IMR-90 (cell line): ENCODE data around the gene WBP1.

Experiments used
- CEBPB ChIP-seq: IDR thresholded peaks from 2 replicates; pipeline ENCODE4 v1.6.1; 2012; ENCODE audit warnings: low read depth, low read length, improper control_type of control experiment
- CHD1 ChIP-seq: IDR thresholded peaks from 2 replicates; pipeline ENCODE4 v1.6.1; 2012; ENCODE audit warnings: low read depth, low read length, improper control_type of control experiment
- MAZ ChIP-seq: IDR thresholded peaks from 2 replicates; pipeline ENCODE4 v1.6.1; 2012; ENCODE audit warnings: low read depth, mild to moderate bottlenecking, low read length, improper control_type of control experiment, moderate library complexity, borderline replicate concordance
- POLR2A ChIP-seq: IDR thresholded peaks from 2 replicates; pipeline ENCODE4 v1.6.1; 2012; ENCODE audit warnings: mild to moderate bottlenecking, low read depth, low read length
- RCOR1 ChIP-seq: IDR thresholded peaks from 2 replicates; pipeline ENCODE4 v1.6.1; 2012; ENCODE audit warnings: mild to moderate bottlenecking, low read length, improper control_type of control experiment; ENCODE audit not compliant: insufficient replicate concordance
- TF ChIP-seq, protein P1 (sequence below): conservative IDR thresholded peaks from 2 replicates; pipeline ENCODE4 v1.5.1; 2012; ENCODE audit warnings: mild to moderate bottlenecking, low read depth, low read length, improper control_type of control experiment

DNA sequence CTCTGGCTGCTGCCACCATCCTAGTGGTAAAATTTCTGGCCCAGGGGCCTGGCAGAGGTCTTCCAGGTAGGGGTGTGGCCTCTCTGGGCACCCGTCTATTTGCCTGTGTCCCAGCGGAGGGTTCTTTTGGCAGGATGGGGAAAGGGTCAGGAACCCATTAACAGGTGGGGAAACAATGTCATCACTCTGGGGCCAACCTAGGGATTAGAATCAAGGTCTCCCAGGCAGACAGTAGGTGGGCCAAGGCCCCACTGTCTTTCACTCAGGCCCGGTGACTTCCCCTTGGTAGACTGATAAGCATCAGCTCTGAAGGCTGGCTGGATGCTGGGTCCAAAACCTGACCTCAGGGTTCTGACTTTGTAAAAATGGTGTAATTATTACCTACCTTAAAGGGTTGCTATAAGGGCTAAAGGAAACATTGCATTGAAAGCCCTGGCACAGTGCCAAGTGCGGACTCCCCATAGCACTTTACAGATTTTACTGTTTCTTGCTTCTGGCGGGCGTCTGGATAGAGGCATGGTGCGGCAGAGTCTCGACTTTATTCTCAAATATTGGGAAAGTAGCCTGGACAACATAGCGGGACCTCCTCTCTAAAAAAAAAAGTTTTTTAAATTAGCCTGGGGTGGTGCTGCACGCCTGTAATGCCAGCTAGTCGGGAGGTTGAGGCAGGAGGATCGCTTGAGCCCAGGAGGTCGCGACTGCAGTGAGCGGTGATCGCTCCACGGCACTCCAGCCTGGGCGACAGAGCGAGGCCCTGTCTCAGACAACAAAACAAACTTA, 38.9 kb downstream of the WBP1 start:
- TF ChIP-seq CHD1: no peak
- TF ChIP-seq MAZ: no peak
- TF ChIP-seq POLR2A: no peak
- TF ChIP-seq, protein P1, sequence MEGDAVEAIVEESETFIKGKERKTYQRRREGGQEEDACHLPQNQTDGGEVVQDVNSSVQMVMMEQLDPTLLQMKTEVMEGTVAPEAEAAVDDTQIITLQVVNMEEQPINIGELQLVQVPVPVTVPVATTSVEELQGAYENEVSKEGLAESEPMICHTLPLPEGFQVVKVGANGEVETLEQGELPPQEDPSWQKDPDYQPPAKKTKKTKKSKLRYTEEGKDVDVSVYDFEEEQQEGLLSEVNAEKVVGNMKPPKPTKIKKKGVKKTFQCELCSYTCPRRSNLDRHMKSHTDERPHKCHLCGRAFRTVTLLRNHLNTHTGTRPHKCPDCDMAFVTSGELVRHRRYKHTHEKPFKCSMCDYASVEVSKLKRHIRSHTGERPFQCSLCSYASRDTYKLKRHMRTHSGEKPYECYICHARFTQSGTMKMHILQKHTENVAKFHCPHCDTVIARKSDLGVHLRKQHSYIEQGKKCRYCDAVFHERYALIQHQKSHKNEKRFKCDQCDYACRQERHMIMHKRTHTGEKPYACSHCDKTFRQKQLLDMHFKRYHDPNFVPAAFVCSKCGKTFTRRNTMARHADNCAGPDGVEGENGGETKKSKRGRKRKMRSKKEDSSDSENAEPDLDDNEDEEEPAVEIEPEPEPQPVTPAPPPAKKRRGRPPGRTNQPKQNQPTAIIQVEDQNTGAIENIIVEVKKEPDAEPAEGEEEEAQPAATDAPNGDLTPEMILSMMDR: no peak
- TF ChIP-seq CEBPB: no peak
- no peak for TF ChIP-seq RCOR1
